Measurements from ENCODE around the gene ZNF784.

The ZNF784 gene

GRCh38 chr19:55617426-55617825 lies 6.9 kb downstream of the ZNF784 start:
- no peak for DNase-seq

- DNase-seq = no peak
These were observed 7.9 kb downstream of the ZNF784 start for GRCh38 chr19:55616395-55616875.

GRCh38 chr19:55615543-55616394 lies 8.6 kb downstream of the ZNF784 start:
- DNase-seq = no peak

- DNase-seq = no peak
These were observed 9.4 kb downstream of the ZNF784 start for GRCh38 chr19:55614711-55615542.

- DNase-seq = no peak
These were observed 10.2 kb downstream of the ZNF784 start for GRCh38 chr19:55613930-55614710.

- no peak for DNase-seq
These were observed 11.0 kb downstream of the ZNF784 start for GRCh38 chr19:55613396-55613795.

- no peak for DNase-seq
These were observed 12.3 kb downstream of the ZNF784 start for GRCh38 chr19:55611983-55612645.

GRCh38 chr19:55611300-55611982 lies 12.9 kb downstream of the ZNF784 start:
- DNase-seq = no peak

- DNase-seq = no peak
These were observed 15.0 kb downstream of the ZNF784 start for GRCh38 chr19:55609326-55609725.

GRCh38 chr19:55606817-55607216 lies 17.5 kb downstream of the ZNF784 start:
- no peak for DNase-seq

- no peak for DNase-seq
These were observed 17.9 kb downstream of the ZNF784 start for GRCh38 chr19:55606471-55606787.

GRCh38 chr19:55605637-55606470 lies 18.5 kb downstream of the ZNF784 start, which contains the start of gene ZNF865:
TSS of gene ZNF865 (plus strand) at chr19:55605647. CDS start at chr19:55613619, 7,972 bp downstream.
- DNase-seq = peak; percentile 93

- DNase-seq = peak; percentile 99
These were observed 19.1 kb downstream of the ZNF784 start for GRCh38 chr19:55605207-55605636.

GRCh38 chr19:55603581-55604292 lies 20.6 kb downstream of the ZNF784 start:
- DNase-seq = no peak

GRCh38 chr19:55603115-55603514 lies 21.3 kb downstream of the ZNF784 start:
- no peak for DNase-seq

GRCh38 chr19:55602104-55603001 lies 22.0 kb downstream of the ZNF784 start:
- DNase-seq = no peak

GRCh38 chr19:55601084-55601483 lies 23.3 kb downstream of the ZNF784 start:
- no peak for DNase-seq

GRCh38 chr19:55600662-55601028 lies 23.7 kb downstream of the ZNF784 start:
- no peak for DNase-seq
